GM12878 (cell line): Measurements from ENCODE around the gene AKAP8. TPM values are rescaled to one million over a fixed set of nuclear protein-coding genes. Genes with fewer than 3 reads are reported as not detected.
A peak's percentile ranks its signal among the peaks of the same experiment; 100 is the strongest.

Experiments used
- BACH1 ChIP-seq: fragments of 450-650 bp; IDR thresholded peaks from 2 replicates; pipeline ENCODE4 v1.6.1; 2017; ENCODE audit warnings: mild to moderate bottlenecking, borderline replicate concordance
- BRCA1 ChIP-seq: IDR thresholded peaks from 2 replicates; pipeline ENCODE4 v1.6.1; 2011; ENCODE audit warnings: low read depth, low read length, improper control_type of control experiment
- CREM ChIP-seq: IDR thresholded peaks from 2 replicates; pipeline ENCODE4 v1.6.1; 2014; ENCODE audit warnings: antibody characterized with exemption, low read depth
- DPF2 ChIP-seq: fragments of 450-650 bp; IDR thresholded peaks from 2 replicates; pipeline ENCODE4 v1.6.1; 2017; ENCODE audit warnings: mild to moderate bottlenecking
- ESRRA ChIP-seq: IDR thresholded peaks from 2 replicates; pipeline ENCODE4 v1.6.1; 2012; ENCODE audit warnings: mild to moderate bottlenecking, low read length, improper control_type of control experiment
- EZH2 ChIP-seq: IDR thresholded peaks from 2 replicates; pipeline ENCODE4 v1.6.1; 2012; ENCODE audit warnings: low read depth, mild to moderate bottlenecking, control low read depth, inconsistent platforms, low read length, borderline replicate concordance; ENCODE audit not compliant: control insufficient read depth
- JUND ChIP-seq: IDR thresholded peaks from 2 replicates; pipeline ENCODE4 v1.6.1; 2012; ENCODE audit warnings: low read depth, mild to moderate bottlenecking, low read length, improper control_type of control experiment, moderate library complexity
- NFYB ChIP-seq: IDR thresholded peaks from 2 replicates; pipeline ENCODE4 v1.6.1; 2011; ENCODE audit warnings: low read depth, mild to moderate bottlenecking, low read length, improper control_type of control experiment, moderate library complexity; ENCODE audit not compliant: insufficient read depth
- NRF1 ChIP-seq: conservative IDR thresholded peaks from 2 replicates; pipeline ENCODE4 v1.6.1; 2011; ENCODE audit warnings: mild to moderate bottlenecking, low read depth, low read length, improper control_type of control experiment
- POLR2AphosphoS5 ChIP-seq: IDR thresholded peaks from 2 replicates; pipeline ENCODE4 v1.6.1; 2011; ENCODE audit warnings: mild to moderate bottlenecking, low read length, inconsistent platforms
- RFX5 ChIP-seq: IDR thresholded peaks from 2 replicates; pipeline ENCODE4 v1.6.1; 2011; ENCODE audit warnings: low read depth, low read length, improper control_type of control experiment
- SMARCA5 ChIP-seq: fragments of 450-650 bp; IDR thresholded peaks from 2 replicates; pipeline ENCODE4 v1.6.1; 2017; ENCODE audit warnings: mild to moderate bottlenecking
- SREBF2 ChIP-seq: IDR thresholded peaks from 2 replicates; pipeline ENCODE4 v1.6.1; 2012; ENCODE audit warnings: mild to moderate bottlenecking, low read length
- TCF12 ChIP-seq: IDR thresholded peaks from 2 replicates; pipeline ENCODE4 v1.6.1; 2011; ENCODE audit warnings: low read depth, mild to moderate bottlenecking, low read length
- TCF7 ChIP-seq: IDR thresholded peaks from 2 replicates; pipeline ENCODE4 v1.6.1; 2014; ENCODE audit warnings: antibody characterized with exemption, borderline replicate concordance
- ZBED1 ChIP-seq: IDR thresholded peaks from 2 replicates; pipeline ENCODE4 v1.6.1; 2016; ENCODE audit warnings: borderline replicate concordance
- ZNF24 ChIP-seq: fragments of 450-650 bp; IDR thresholded peaks from 2 replicates; pipeline ENCODE4 v1.6.1; 2017; ENCODE audit warnings: antibody characterized with exemption, mild to moderate bottlenecking
- polyA plus RNA-seq, 11 experiments: library from polyadenylated mRNA; depleted of rRNA in 4 of 11; unstranded in 6 of 11; stranded (reverse) in 5 of 11; fragments of >200 nt; fragmentation: Nextera tagmentation in 4 of 11; fragmentation: Illumina TruSeq in 1 of 11; extraction: Ambion mirVana in 4 of 11; extraction: Trizol in 1 of 11; gene quantifications; 1 replicate in 1 of 11; 2 replicates in 10 of 11; pipeline versions ENCODE4 v1.2.1 to v1.2.3, GENCODE V29; 2011 to 2016; ENCODE audit warnings: inconsistent platforms in 2 of 11, missing spikeins in 2 of 11, low read depth in 1 of 11
- total RNA-seq, 4 experiments: library from RNA; depleted of rRNA in 3 of 4; stranded (reverse); fragments of >200 nt in 3 of 4; fragmentation: Illumina TruSeq in 1 of 4; extraction: Trizol in 1 of 4; gene quantifications; 2 replicates each; pipeline versions ENCODE4 v1.2.1 to v1.2.3, GENCODE V29; 2013 to 2021
- TF ChIP-seq, protein P1 (sequence below): fragments of 150-350 bp; IDR thresholded peaks from 2 replicates; pipeline ENCODE4 v1.6.1; 2014; ENCODE audit warnings: mild to moderate bottlenecking, low read depth, low read length
- TF ChIP-seq, protein P2 (sequence below): IDR thresholded peaks from 2 replicates; pipeline ENCODE4 v1.6.1; 2011; ENCODE audit warnings: borderline replicate concordance, low read depth, mild to moderate bottlenecking, moderate library complexity, low read length; ENCODE audit not compliant: insufficient read depth, poor library complexity, severe bottlenecking
- TF ChIP-seq, protein P3 (sequence below): fragments of 450-650 bp; IDR thresholded peaks from 2 replicates; pipeline ENCODE4 v1.6.1; 2018; ENCODE audit warnings: borderline replicate concordance, mild to moderate bottlenecking; ENCODE audit not compliant: partially characterized antibody
- TF ChIP-seq, protein P4 (sequence below): fragments of 150-350 bp; IDR thresholded peaks from 2 replicates; pipeline ENCODE4 v1.6.1; 2016; ENCODE audit warnings: low read depth, low read length

AKAP8 gene
- total and polyA plus RNA-seq, 10 of the 15 experiments (the other 5 are each of a cell fraction or from before 2014, with no cell fraction given), result 5.3 to 57.7 (median 20.6) TPM

DNA sequence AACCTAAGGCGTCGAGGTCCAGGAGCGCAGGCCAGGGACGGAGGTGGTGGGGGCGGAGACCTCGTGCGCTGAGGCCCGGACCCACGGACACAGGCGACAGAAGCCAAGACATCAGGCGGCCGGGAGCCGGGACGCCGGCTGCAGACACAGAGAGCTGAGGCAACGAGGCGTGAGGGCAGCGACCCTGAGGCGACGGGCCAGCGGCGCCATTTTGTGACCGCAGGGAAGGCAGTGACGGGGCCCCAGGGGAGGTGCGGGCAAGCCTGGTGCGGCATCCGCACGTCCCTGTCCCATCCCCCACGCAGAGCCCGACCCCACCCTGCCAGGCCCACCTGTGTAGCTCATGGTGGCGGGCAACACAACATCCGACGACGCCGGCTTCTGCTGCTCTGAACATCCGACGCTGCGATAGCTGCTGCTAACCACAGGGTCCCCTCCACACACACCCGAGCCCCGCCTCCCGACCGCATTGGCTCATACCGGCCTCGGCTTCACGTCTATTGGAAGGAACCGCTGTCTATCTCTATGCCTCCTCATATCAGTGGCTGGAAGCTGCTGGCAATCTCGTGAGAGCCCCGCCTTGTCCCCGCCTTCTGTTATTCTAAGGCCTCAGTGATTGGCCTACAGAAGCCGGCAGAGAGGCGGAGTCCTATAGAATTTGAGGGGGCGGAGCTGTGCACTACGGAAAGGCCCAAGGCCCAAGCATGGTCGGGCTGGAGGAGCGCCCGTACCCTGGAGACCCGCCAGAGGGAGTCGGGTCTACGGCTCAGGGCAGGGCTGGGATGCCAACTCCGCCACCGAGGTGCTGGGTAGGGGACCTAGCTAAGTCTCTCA is 39.2 kb upstream of the AKAP8 start, which contains the start of gene AKAP8L (continued):
- TF ChIP-seq, protein P1, sequence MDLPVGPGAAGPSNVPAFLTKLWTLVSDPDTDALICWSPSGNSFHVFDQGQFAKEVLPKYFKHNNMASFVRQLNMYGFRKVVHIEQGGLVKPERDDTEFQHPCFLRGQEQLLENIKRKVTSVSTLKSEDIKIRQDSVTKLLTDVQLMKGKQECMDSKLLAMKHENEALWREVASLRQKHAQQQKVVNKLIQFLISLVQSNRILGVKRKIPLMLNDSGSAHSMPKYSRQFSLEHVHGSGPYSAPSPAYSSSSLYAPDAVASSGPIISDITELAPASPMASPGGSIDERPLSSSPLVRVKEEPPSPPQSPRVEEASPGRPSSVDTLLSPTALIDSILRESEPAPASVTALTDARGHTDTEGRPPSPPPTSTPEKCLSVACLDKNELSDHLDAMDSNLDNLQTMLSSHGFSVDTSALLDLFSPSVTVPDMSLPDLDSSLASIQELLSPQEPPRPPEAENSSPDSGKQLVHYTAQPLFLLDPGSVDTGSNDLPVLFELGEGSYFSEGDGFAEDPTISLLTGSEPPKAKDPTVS, result no peak; the same call in 1 of the 2 replicates
- no peak; the same call in 1 of the 2 replicates for TF ChIP-seq ESRRA
- peak; percentile 51 for TF ChIP-seq RFX5
- peak; percentile 100 for TF ChIP-seq NFYB
- TF ChIP-seq EZH2, result no peak
- TF ChIP-seq, protein P2, sequence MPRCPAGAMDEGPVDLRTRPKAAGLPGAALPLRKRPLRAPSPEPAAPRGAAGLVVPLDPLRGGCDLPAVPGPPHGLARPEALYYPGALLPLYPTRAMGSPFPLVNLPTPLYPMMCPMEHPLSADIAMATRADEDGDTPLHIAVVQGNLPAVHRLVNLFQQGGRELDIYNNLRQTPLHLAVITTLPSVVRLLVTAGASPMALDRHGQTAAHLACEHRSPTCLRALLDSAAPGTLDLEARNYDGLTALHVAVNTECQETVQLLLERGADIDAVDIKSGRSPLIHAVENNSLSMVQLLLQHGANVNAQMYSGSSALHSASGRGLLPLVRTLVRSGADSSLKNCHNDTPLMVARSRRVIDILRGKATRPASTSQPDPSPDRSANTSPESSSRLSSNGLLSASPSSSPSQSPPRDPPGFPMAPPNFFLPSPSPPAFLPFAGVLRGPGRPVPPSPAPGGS, result peak; percentile 74
- no peak for TF ChIP-seq SREBF2
- no peak for TF ChIP-seq TCF7
- TF ChIP-seq CREM, result peak; percentile 56; the same call in 1 of the 2 replicates
- TF ChIP-seq NRF1, result no peak; the same call in 1 of the 2 replicates
- TF ChIP-seq DPF2, result peak; percentile 100
- no peak for TF ChIP-seq JUND
- TF ChIP-seq ZBED1, result no peak
- TF ChIP-seq TCF12, result peak; percentile 80; the same call in 1 of the 2 replicates
- peak; percentile 89 for TF ChIP-seq SMARCA5
- TF ChIP-seq POLR2AphosphoS5, result peak; percentile 98
- TF ChIP-seq BRCA1, result no peak
- no peak; the same call in none of the 2 replicates for TF ChIP-seq BACH1
- TF ChIP-seq, protein P3, sequence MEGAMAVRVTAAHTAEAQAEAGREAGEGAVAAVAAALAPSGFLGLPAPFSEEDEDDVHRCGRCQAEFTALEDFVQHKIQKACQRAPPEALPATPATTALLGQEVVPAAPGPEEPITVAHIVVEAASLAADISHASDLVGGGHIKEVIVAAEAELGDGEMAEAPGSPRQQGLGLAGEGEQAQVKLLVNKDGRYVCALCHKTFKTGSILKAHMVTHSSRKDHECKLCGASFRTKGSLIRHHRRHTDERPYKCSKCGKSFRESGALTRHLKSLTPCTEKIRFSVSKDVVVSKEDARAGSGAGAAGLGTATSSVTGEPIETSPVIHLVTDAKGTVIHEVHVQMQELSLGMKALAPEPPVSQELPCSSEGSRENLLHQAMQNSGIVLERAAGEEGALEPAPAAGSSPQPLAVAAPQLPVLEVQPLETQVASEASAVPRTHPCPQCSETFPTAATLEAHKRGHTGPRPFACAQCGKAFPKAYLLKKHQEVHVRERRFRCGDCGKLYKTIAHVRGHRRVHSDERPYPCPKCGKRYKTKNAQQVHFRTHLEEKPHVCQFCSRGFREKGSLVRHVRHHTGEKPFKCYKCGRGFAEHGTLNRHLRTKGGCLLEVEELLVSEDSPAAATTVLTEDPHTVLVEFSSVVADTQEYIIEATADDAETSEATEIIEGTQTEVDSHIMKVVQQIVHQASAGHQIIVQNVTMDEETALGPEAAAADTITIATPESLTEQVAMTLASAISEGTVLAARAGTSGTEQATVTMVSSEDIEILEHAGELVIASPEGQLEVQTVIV, result peak; percentile 66
- TF ChIP-seq, protein P4, sequence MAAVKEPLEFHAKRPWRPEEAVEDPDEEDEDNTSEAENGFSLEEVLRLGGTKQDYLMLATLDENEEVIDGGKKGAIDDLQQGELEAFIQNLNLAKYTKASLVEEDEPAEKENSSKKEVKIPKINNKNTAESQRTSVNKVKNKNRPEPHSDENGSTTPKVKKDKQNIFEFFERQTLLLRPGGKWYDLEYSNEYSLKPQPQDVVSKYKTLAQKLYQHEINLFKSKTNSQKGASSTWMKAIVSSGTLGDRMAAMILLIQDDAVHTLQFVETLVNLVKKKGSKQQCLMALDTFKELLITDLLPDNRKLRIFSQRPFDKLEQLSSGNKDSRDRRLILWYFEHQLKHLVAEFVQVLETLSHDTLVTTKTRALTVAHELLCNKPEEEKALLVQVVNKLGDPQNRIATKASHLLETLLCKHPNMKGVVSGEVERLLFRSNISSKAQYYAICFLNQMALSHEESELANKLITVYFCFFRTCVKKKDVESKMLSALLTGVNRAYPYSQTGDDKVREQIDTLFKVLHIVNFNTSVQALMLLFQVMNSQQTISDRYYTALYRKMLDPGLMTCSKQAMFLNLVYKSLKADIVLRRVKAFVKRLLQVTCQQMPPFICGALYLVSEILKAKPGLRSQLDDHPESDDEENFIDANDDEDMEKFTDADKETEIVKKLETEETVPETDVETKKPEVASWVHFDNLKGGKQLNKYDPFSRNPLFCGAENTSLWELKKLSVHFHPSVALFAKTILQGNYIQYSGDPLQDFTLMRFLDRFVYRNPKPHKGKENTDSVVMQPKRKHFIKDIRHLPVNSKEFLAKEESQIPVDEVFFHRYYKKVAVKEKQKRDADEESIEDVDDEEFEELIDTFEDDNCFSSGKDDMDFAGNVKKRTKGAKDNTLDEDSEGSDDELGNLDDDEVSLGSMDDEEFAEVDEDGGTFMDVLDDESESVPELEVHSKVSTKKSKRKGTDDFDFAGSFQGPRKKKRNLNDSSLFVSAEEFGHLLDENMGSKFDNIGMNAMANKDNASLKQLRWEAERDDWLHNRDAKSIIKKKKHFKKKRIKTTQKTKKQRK, result peak; percentile 98
- no peak for TF ChIP-seq ZNF24
